Left lung (tissue), 10 donors: ENCODE data around the gene CTXND1. TPM values are rescaled to one million over a fixed set of nuclear protein-coding genes. Genes with fewer than 3 reads are reported as not detected.

Experiments
- ATAC-seq: fragments of 200-7000 bp; cut with Tn5 transposase; one replicate; pipeline ENCODE4 v1.9.1; 2020; ENCODE audit warnings: moderate library complexity
- DNase-seq, 4 donors: peaks; one replicate each; pipeline ENCODE4 v3.0.0-alpha.2; 2013 to 2020
- H3K27ac ChIP-seq, 2 donors: fragments of 200-600 bp; sonication (generic) in 1 of 2; one replicate each; pipeline versions ENCODE4 v1.5.0 to v1.8.0; 2020 to 2021
- H3K27me3 ChIP-seq, 2 donors: fragments of 200-600 bp; sonication (generic) in 1 of 2; one replicate each; pipeline versions ENCODE4 v1.5.0 to v1.8.0; 2020 to 2021
- H3K36me3 ChIP-seq, 2 donors: fragments of 200-600 bp; sonication (generic) in 1 of 2; one replicate each; pipeline versions ENCODE4 v1.5.0 to v1.8.0; 2020 to 2021
- H3K4me1 ChIP-seq, 2 donors: fragments of 200-600 bp; one replicate each; pipeline ENCODE4 v1.8.0; 2021
- H3K4me3 ChIP-seq, 2 donors: fragments of 200-600 bp; sonication (generic) in 1 of 2; one replicate each; pipeline versions ENCODE4 v1.5.0 to v1.8.0; 2020 to 2021; ENCODE audit warnings: mild to moderate bottlenecking in 1 of 2
- H3K9me3 ChIP-seq, 2 donors: fragments of 200-600 bp; sonication (generic) in 1 of 2; one replicate each; pipeline versions ENCODE4 v1.5.0 to v1.8.0; 2020 to 2021
- intact Hi-C, 2 donors: fragments of 100-400 bp; cut with DNase I; formaldehyde crosslinking; loops; one replicate each; pipeline versions ENCODE4 v1.11.2 to v1.14.2; 2022
- polyA plus RNA-seq, 6 donors: library from polyadenylated mRNA; unstranded; fragments of 120-200 nt; gene quantifications; one replicate each; pipeline ENCODE4 v1.2.1, GENCODE V29; 2013; ENCODE audit not compliant: insufficient read length in 6 of 6
- total RNA-seq, 2 donors: library from RNA; stranded (reverse); fragmentation: NEBNext Ultra II Directional; extraction: Animal tissue kit (Norgen Biotek cat#: 25700); gene quantifications; one replicate each; pipeline ENCODE4 v1.2.1, GENCODE V29; 2021
- TF ChIP-seq, protein P1 (sequence below), 2 donors: fragments of 200-600 bp; sonication (generic) in 1 of 2; IDR thresholded peaks; one replicate each; pipeline versions ENCODE4 v1.5.0 to v1.8.0; 2021; ENCODE audit warnings: antibody characterized with exemption in 2 of 2
- donor health status: DM: no; HTN: yes; CAD: no.
- donor health status: DM: no; HTN: no; CAD: no.

Gene CTXND1
- total and polyA plus RNA-seq, 8 donors: 0.47 to 32.9 (median 23.1) TPM

DNA sequence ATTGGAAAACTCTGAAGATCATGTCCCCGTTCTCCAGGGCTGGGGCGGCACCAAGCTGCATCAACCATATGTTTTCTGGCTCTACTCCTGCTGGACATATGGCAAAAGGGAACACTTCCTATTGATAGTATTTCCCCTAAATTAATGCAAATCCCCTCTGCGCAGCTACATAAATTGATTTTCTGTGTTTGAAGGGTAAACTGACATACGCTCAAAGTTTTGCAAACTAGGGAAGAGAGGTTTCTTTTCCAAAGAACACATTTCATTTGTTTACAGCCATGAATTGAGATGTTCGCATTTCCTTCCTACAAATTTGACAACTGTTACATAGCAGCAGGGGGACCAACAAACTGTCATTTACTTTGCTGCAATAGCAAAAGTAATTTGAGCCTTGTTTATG lies 35.9 kb downstream of the CTXND1 start:
- ATAC-seq (no peak), DNase-seq (no peak)
- Histone ChIP-seq H3K36me3 (no peaks in the 10 kb centered on the region), H3K4me3 (no peak overlapping the region), H3K27ac (no peak overlapping the region), H3K9me3 (no peaks in the 10 kb centered on the region), H3K4me1 (no peaks in the 10 kb centered on the region), H3K27me3 (no peaks in the 10 kb centered on the region)
- TF ChIP-seq, protein P1, sequence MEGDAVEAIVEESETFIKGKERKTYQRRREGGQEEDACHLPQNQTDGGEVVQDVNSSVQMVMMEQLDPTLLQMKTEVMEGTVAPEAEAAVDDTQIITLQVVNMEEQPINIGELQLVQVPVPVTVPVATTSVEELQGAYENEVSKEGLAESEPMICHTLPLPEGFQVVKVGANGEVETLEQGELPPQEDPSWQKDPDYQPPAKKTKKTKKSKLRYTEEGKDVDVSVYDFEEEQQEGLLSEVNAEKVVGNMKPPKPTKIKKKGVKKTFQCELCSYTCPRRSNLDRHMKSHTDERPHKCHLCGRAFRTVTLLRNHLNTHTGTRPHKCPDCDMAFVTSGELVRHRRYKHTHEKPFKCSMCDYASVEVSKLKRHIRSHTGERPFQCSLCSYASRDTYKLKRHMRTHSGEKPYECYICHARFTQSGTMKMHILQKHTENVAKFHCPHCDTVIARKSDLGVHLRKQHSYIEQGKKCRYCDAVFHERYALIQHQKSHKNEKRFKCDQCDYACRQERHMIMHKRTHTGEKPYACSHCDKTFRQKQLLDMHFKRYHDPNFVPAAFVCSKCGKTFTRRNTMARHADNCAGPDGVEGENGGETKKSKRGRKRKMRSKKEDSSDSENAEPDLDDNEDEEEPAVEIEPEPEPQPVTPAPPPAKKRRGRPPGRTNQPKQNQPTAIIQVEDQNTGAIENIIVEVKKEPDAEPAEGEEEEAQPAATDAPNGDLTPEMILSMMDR (IDR thresholded peaks at IDR 0.05): no peak
- intact Hi-C loops: no loop called here

DNA sequence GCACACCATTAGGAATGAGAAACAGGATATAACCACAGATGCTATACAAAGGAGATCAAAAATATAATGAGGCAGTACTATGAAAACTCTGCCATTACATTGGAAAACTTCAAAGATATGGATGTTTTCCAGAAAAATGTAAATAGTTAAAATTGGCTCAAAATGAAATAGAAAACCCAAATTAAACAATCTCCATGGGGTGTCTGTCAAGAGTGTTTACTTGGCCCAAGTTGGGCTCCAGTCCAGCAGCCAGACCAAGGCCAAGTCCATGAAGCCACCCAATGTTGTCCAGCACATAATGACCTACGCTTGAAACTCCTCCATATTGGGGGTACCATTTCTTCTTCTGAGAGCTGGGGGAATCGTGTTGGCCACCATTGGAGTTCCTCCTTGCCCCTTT lies 37.1 kb downstream of the CTXND1 start:
- ATAC-seq: no peak

DNA sequence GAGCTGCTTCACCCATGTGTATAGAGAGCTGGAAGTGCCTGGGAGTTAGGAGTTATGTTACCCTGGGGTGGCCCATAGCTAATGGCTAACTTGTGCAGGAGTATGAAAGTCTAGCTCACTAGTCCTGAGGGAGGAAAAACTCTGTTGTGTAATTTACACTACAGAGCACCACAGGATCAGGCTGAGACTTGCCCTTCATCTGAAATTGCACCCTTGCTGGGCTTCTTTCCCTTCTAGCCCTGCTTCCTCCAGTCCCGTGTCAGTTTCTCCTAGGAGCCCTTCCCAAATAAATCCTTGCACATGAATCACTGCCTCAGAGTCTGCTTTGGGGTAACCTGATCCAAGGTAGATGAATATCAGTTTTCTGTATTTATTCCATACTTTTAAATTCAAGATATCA lies 40.0 kb downstream of the CTXND1 start:
- intact Hi-C loops: no loop called here
- TF ChIP-seq, protein P1 (IDR thresholded peaks at IDR 0.05): no peak
- DNase-seq: no peak
- Histone ChIP-seq H3K36me3 (no peaks in the 10 kb centered on the region), H3K4me3 (no peak overlapping the region), H3K27me3 (no peaks in the 10 kb centered on the region), H3K27ac (no peak overlapping the region), H3K9me3 (no peaks in the 10 kb centered on the region), H3K4me1 (no peaks in the 10 kb centered on the region)
- ATAC-seq: no peak

More for the DNA sequence above, 37.1 kb downstream of the CTXND1 start:
- Histone ChIP-seq H3K4me3 (no peak overlapping the region), H3K27ac (no peak overlapping the region), H3K4me1 (no peaks in the 10 kb centered on the region), H3K27me3 (no peaks in the 10 kb centered on the region), H3K9me3 (no peaks in the 10 kb centered on the region), H3K36me3 (no peaks in the 10 kb centered on the region)
- DNase-seq: peak in 2 of 4 donors; percentile 53 to 68
- intact Hi-C loops: no loop called here
- TF ChIP-seq, protein P1 (IDR thresholded peaks at IDR 0.05): no peak

DNA sequence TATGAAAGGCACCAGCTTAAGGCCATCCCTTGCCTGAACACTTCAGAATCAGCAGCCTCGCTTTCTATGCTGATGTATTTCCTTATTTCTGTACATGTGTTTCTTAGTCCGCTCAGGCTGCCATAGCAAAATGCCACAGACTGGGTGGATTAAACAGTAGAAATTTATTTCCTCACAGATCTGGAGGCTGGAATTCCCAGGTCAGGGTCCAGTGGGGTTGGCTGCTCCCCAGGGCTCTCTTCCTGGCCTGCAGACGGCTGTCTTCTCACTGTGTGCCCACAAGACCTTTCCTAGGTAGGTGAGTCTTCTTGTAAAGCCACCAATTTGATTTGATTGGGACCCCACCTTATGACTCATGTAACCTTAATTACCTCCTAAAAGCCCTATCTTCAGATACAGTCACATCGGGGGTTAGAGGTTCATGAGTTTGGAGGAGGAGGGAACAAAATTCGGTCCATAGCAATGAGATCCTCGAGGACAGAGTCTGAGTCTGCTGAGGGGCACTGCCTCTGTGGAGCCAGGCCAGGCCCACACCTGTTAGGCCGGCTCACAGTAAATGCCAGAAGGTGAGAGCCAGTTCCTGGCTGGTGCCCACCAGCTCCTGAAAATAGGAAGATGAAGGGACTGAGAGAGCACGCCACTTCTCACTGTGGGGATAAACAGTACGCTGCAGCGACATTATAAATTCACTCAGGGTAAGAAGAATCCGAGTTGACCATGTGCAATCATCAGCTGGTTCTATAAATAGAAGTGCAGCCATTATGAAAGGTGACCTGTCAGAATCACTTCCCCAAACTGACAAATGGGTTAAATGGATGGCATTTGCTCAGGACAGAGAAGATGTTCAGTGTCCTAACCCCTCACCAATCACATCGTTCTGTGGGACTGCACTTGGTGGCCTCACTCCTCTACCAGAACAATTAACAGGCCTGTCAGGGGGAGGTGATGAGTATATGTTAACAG lies 41.1 kb downstream of the CTXND1 start:
- Histone ChIP-seq H3K36me3 (no peaks in the 10 kb centered on the region), H3K27me3 (no peaks in the 10 kb centered on the region), H3K4me3 (no peak overlapping the region), H3K27ac (no peak overlapping the region), H3K9me3 (no peaks in the 10 kb centered on the region), H3K4me1 (no peaks in the 10 kb centered on the region)
- DNase-seq (no peak), ATAC-seq (no peak)
- intact Hi-C loops: no loop called here
- TF ChIP-seq, protein P1 (IDR thresholded peaks at IDR 0.05): no peak
